GM12892 (cell line): ENCODE data around the gene TVP23A.

Experiments used
- POLR2A ChIP-seq: IDR thresholded peaks from 2 replicates; pipeline ENCODE4 v1.6.1; 2011; ENCODE audit warnings: low read depth, low read length, control low read depth
- TAF1 ChIP-seq: IDR thresholded peaks from 2 replicates; pipeline ENCODE4 v1.6.1; 2011; ENCODE audit warnings: low read depth, mild to moderate bottlenecking, control low read depth, low read length, borderline replicate concordance

- TF ChIP-seq TAF1: no peak
- TF ChIP-seq POLR2A: no peak
These were observed 31.3 kb downstream of the TVP23A start for GRCh38 chr16:10787304-10787703.
